A549 (cell line): ENCODE data around the gene PRKRIP1. TPM values are rescaled to one million over a fixed set of nuclear protein-coding genes. Genes with fewer than 3 reads are reported as not detected.
A peak's percentile ranks its signal among the peaks of the same experiment; 100 is the strongest.

Experiments used
- ATAC-seq, 2 experiments: fragments of 200-7000 bp in 1 of 2; fragments of >200 bp in 1 of 2; cut with Nextera tagmentation in 1 of 2; cut with Tn5 transposase in 1 of 2; 3 replicates each; pipeline versions ENCODE4 v1.8.0 to v1.9.1; 2018 to 2020; ENCODE audit warnings: mild to moderate bottlenecking in 1 of 2, moderate library complexity in 1 of 2
- CTCF ChIA-PET: fragments of 300-600 bp; sonication (Branson Sonifier 250); formaldehyde crosslinking; extraction: SDS; loops from one replicate; lab custom pipeline; 2021; ENCODE audit warnings: antibody characterized with exemption, inconsistent platforms; lab: Yijun Ruan, JAX
- POLR2A ChIA-PET: fragments of 350-600 bp; formaldehyde crosslinking; extraction: SDS; loops from one replicate; lab custom pipeline; 2021; ENCODE audit warnings: antibody characterized with exemption, inconsistent platforms; lab: Yijun Ruan, JAX
- DNase-seq, 2 experiments: peaks; one replicate each; pipeline versions ENCODE4 v3.0.0 to v3.0.0-alpha.2; 2011 to 2016; ENCODE audit warnings: low read depth in 1 of 2, low spot score in 1 of 2
- FAIRE-seq: peaks from 2 replicates; lab custom pipeline; 2011; peaks lifted over from hg19 to GRCh38; lab: Jason Lieb, UNC
- H3K27ac ChIP-seq, 2 experiments: fragments of >200 bp; sonication (Bioruptor Twin); formaldehyde crosslinking; 3 replicates each; pipeline ENCODE4 v1.5.1; 2016 to 2017
- H3K4me1 ChIP-seq: fragments of >200 bp; sonication (Bioruptor Twin); formaldehyde crosslinking; 3 replicates; pipeline ENCODE4 v1.6.1; 2016
- H3K4me2 ChIP-seq: fragments of >200 bp; sonication (Bioruptor Twin); formaldehyde crosslinking; 3 replicates; pipeline ENCODE4 v1.6.1; 2016
- H3K4me3 ChIP-seq: fragments of >200 bp; sonication (Bioruptor Twin); formaldehyde crosslinking; 3 replicates; pipeline ENCODE4 v1.5.1; 2016
- H3K9me3 ChIP-seq: fragments of >200 bp; sonication (Bioruptor Twin); formaldehyde crosslinking; 3 replicates; pipeline ENCODE4 v1.6.1; 2016
- CEBPB ChIP-seq, 2 experiments: fragments of >200 bp in 1 of 2; sonication (Bioruptor Twin) in 1 of 2; formaldehyde crosslinking in 1 of 2; IDR thresholded peaks; 2 replicates each; pipeline ENCODE4 v1.6.1; 2012 to 2016
- EHMT2 ChIP-seq: fragments of 200-600 bp; sonication (generic); IDR thresholded peaks from 2 replicates; pipeline ENCODE4 v1.6.1; 2016; ENCODE audit warnings: antibody characterized with exemption, low read depth, mild to moderate bottlenecking, moderate library complexity
- GATA3 ChIP-seq: IDR thresholded peaks from 2 replicates; pipeline ENCODE4 v1.6.1; 2012; ENCODE audit warnings: borderline replicate concordance
- HEYL ChIP-seq: fragments of 250-450 bp; sonication (Bioruptor Pico); IDR thresholded peaks from 2 replicates; pipeline ENCODE4 v1.8.0; 2021; ENCODE audit warnings: mild to moderate bottlenecking, moderate library complexity
- HOXB13 ChIP-seq: fragments of 250-450 bp; sonication (Bioruptor Pico); IDR thresholded peaks from 2 replicates; pipeline ENCODE4 v1.5.0; 2020; ENCODE audit warnings: low read depth, mild to moderate bottlenecking, moderate library complexity
- HOXB5 ChIP-seq: fragments of 250-450 bp; sonication (Bioruptor Pico); IDR thresholded peaks from 2 replicates; pipeline ENCODE4 v1.5.0; 2020; ENCODE audit warnings: mild to moderate bottlenecking, moderate library complexity
- NFE2L2 ChIP-seq: fragments of 150-350 bp; conservative IDR thresholded peaks from 2 replicates; pipeline ENCODE4 v1.6.1; 2014; ENCODE audit warnings: low read length
- RAD21 ChIP-seq, 2 experiments: fragments of >200 bp in 1 of 2; sonication (Bioruptor Twin) in 1 of 2; formaldehyde crosslinking in 1 of 2; IDR thresholded peaks in 1 of 2; conservative IDR thresholded peaks in 1 of 2; 2 replicates in 1 of 2; 3 replicates in 1 of 2; pipeline ENCODE4 v1.6.1; 2012 to 2018; ENCODE audit warnings: inconsistent platforms in 1 of 2
- RARB ChIP-seq: fragments of 250-450 bp; sonication (Bioruptor Pico); IDR thresholded peaks from 2 replicates; pipeline ENCODE4 v1.8.0; 2021; ENCODE audit warnings: mild to moderate bottlenecking, moderate library complexity
- SMC3 ChIP-seq: fragments of >200 bp; sonication (Bioruptor Twin); formaldehyde crosslinking; IDR thresholded peaks from 3 replicates; pipeline ENCODE4 v1.6.1; 2018; ENCODE audit warnings: inconsistent platforms
- WGBS: methylation state at CpG from one replicate; pipeline ENCODE4 v1.1.6; 2017; ENCODE audit errors: missing lambda C conversion rate; 5-methylcytosine and 5-hydroxymethylcytosine counted together
- polyA plus RNA-seq, 4 experiments: library from polyadenylated mRNA; depleted of rRNA in 3 of 4; stranded (reverse); fragments of >200 nt; fragmentation: RNase III in 1 of 4; extraction: RNeasy Plus Mini Kit Qiagen cat#74134 plus additional on column Dnase treatment in 1 of 4; gene quantifications; 2 replicates in 3 of 4; 3 replicates in 1 of 4; pipeline ENCODE4 v1.2.3, GENCODE V29; 2011 to 2017
- TF ChIP-seq, protein P1 (sequence below): fragments of >200 bp; sonication (Bioruptor Twin); formaldehyde crosslinking; IDR thresholded peaks from 3 replicates; pipeline ENCODE4 v1.5.1; 2016
- TF ChIP-seq, protein P2 (sequence below): fragments of 250-450 bp; sonication (Bioruptor Pico); IDR thresholded peaks from 2 replicates; pipeline ENCODE4 v1.5.0; 2021; ENCODE audit warnings: mild to moderate bottlenecking, moderate library complexity, borderline replicate concordance
- TF ChIP-seq, protein P3 (sequence below): fragments of 450-650 bp; IDR thresholded peaks from 2 replicates; pipeline ENCODE4 v1.6.1; 2014; ENCODE audit warnings: antibody characterized with exemption
- TF ChIP-seq, protein P4 (sequence below): IDR thresholded peaks from 2 replicates; pipeline ENCODE4 v1.6.1; 2012

The PRKRIP1 gene
- polyA plus RNA-seq, 2 of the 4 experiments (the other 2 are of a cell fraction) = 15.4 to 24.1 TPM

DNA sequence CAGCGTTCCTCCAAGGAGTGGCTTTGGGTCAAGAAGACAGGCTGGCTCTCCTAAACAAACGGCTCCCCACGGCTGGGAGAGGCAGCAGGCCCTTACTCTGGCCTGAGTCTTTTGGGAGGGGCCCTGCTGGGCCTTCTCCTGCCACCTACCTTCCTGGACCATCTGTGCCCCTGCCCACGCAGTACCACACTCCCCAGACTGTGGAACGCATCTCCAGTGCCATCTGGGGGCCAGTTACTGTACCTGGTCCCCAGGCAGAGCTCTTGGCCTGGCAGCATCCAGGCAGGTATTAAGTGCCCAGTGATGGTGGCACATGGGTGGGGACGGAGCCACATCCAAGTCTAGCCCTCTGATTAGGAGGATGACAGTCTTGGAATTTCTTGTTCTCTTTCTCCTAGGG is 54.1 kb downstream of the PRKRIP1 start:
- ChIA-PET CTCF (interaction anchor here (1.0 to 3.0 kb wide), 8 partner anchors 9 to 45 kb away, joined by 3 to 10 read pairs (median 4); no protein-coding TSS in a partner anchor), POLR2A (no interaction called here)
- ATAC-seq (peak; percentile 58 to 77; a peak in 5 of 6 replicates), DNase-seq (no peak), FAIRE-seq (no peak)
- H3K27ac ChIP-seq = no peak overlapping the region
- TF ChIP-seq, protein P1, sequence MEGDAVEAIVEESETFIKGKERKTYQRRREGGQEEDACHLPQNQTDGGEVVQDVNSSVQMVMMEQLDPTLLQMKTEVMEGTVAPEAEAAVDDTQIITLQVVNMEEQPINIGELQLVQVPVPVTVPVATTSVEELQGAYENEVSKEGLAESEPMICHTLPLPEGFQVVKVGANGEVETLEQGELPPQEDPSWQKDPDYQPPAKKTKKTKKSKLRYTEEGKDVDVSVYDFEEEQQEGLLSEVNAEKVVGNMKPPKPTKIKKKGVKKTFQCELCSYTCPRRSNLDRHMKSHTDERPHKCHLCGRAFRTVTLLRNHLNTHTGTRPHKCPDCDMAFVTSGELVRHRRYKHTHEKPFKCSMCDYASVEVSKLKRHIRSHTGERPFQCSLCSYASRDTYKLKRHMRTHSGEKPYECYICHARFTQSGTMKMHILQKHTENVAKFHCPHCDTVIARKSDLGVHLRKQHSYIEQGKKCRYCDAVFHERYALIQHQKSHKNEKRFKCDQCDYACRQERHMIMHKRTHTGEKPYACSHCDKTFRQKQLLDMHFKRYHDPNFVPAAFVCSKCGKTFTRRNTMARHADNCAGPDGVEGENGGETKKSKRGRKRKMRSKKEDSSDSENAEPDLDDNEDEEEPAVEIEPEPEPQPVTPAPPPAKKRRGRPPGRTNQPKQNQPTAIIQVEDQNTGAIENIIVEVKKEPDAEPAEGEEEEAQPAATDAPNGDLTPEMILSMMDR = peak; percentile 22; the same call in 1 of the 3 replicates
- TF ChIP-seq, protein P2, sequence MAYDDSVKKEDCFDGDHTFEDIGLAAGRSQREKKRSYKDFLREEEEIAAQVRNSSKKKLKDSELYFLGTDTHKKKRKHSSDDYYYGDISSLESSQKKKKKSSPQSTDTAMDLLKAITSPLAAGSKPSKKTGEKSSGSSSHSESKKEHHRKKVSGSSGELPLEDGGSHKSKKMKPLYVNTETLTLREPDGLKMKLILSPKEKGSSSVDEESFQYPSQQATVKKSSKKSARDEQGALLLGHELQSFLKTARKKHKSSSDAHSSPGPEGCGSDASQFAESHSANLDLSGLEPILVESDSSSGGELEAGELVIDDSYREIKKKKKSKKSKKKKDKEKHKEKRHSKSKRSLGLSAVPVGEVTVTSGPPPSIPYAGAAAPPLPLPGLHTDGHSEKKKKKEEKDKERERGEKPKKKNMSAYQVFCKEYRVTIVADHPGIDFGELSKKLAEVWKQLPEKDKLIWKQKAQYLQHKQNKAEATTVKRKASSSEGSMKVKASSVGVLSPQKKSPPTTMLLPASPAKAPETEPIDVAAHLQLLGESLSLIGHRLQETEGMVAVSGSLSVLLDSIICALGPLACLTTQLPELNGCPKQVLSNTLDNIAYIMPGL (CRISPR knock-in tag) = no peak
- TF ChIP-seq SMC3 = peak; percentile 37; the same call in 2 of the 3 replicates
- TF ChIP-seq RAD21 (conservative IDR thresholded peaks at IDR 0.05 in 1 of 2, IDR thresholded peaks at IDR 0.05 in 1 of 2) = peak; percentile 33 to 54; a peak in 3 of 5 replicates
- H3K4me2 ChIP-seq = no peak overlapping the region
- H3K4me1 ChIP-seq = no peaks in the 10 kb centered on the region
- 74% methylated on average over 6 of the region's 6 CpGs for WGBS
- no peak overlapping the region for H3K4me3 ChIP-seq
- no peaks in the 10 kb centered on the region for H3K9me3 ChIP-seq

DNA sequence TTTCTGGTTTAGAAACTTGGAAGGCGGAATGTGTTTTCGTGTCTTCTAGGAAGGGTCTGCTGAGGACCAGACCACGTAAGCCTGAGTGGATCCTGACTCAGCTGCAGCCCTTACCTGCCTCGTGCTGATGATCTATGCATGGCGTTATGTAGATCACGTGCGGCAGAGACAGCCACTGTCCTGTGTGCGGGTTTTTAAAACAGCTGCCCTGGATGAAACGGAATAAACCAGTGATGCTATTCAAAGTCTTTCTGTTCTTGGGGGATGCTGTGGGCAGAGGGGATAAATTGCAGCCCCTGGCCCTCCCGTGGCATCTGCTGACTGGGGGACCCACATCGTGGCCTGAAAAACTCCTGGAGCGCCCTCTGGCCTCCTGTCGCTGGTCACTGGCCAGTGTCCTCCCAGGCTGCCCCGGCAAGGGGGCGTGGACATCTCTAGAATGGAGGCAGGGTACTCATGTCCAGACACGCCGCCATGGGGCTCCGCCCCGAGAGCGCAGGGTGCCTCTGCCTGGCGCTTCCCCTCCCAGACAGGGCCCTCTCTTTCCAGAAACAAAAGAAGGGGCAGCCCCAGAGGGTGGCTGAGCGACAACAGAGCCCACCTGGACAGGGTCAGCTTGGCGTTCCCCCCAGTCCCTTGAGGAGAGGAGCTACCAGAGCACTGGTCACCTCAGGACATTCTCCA is 55.4 kb downstream of the PRKRIP1 start:
- Histone ChIP-seq H3K4me1 (no peaks in the 10 kb centered on the region), H3K27ac (0 out of 6 replicates have a peak overlapping the region, but pooled peaks of 1 of the 2 experiments have one; percentile 25), H3K9me3 (no peaks in the 10 kb centered on the region), H3K4me2 (no peak overlapping the region), H3K4me3 (no peak overlapping the region)
- FAIRE-seq (no peak), DNase-seq (no peak), ATAC-seq (peak in 1 of 2 experiments; percentile 54; a peak in 3 of 6 replicates)
- 72% methylated on average over 22 of the region's 23 CpGs for WGBS
- POLR2A ChIA-PET = interaction anchor here (0.6 kb wide), 1 partner anchor 56 kb away, joined by 3 read pairs; the partner anchor contains the start of gene PRKRIP1
- TF ChIP-seq CEBPB (IDR thresholded peaks at IDR 0.05) = no peak
- no peak for TF ChIP-seq EHMT2
- TF ChIP-seq HOXB5 (CRISPR knock-in tag) = no peak
- no peak for TF ChIP-seq RARB (CRISPR knock-in tag)
- TF ChIP-seq HOXB13 (CRISPR knock-in tag) = no peak
- TF ChIP-seq NFE2L2 = no peak
- no peak for TF ChIP-seq GATA3
- TF ChIP-seq, protein P1 = no peak
- TF ChIP-seq, protein P3, sequence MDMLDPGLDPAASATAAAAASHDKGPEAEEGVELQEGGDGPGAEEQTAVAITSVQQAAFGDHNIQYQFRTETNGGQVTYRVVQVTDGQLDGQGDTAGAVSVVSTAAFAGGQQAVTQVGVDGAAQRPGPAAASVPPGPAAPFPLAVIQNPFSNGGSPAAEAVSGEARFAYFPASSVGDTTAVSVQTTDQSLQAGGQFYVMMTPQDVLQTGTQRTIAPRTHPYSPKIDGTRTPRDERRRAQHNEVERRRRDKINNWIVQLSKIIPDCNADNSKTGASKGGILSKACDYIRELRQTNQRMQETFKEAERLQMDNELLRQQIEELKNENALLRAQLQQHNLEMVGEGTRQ = no peak
- TF ChIP-seq, protein P4, sequence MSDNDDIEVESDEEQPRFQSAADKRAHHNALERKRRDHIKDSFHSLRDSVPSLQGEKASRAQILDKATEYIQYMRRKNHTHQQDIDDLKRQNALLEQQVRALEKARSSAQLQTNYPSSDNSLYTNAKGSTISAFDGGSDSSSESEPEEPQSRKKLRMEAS = no peak
- TF ChIP-seq HEYL (CRISPR knock-in tag) = no peak
- CTCF ChIA-PET = interaction anchor here (0.6 to 3.0 kb wide), 4 partner anchors 13 to 47 kb away, joined by 3 to 10 read pairs (median 4); no protein-coding TSS in a partner anchor
